K562 (cell line): Measurements from ENCODE around the gene ZNF26. TPM values are rescaled to one million over a fixed set of nuclear protein-coding genes. Genes with fewer than 3 reads are reported as not detected.

Source experiments
- ATAC-seq: fragments of 200-7000 bp; cut with Tn5 transposase; 3 replicates; pipeline ENCODE4 v1.9.1; 2020; ENCODE audit warnings: moderate library complexity
- BruUV-seq: library from RNA; stranded (reverse); fragments of 400-500 nt; replicated peaks from 2 replicates; lab custom pipeline; 2021; lab: Mats Ljungman, UMichigan
- CTCF ChIA-PET: fragments of 300-600 bp; formaldehyde crosslinking; extraction: SDS; loops from one replicate; lab custom pipeline; 2021; ENCODE audit warnings: low intra/inter-chr PET ratio; lab: Yijun Ruan, JAX
- POLR2A ChIA-PET: fragments of 300-600, 350-650 bp; sonication (Branson Sonifier 250); formaldehyde crosslinking; extraction: SDS; loops from one replicate; lab custom pipeline; 2021; ENCODE audit warnings: antibody characterized with exemption, inconsistent platforms; lab: Yijun Ruan, JAX
- DNase-seq, 4 experiments: peaks; one replicate each; pipeline versions ENCODE4 v3.0.0 to v3.0.0-alpha.2; 2011 to 2018; ENCODE audit warnings: low spot score in 3 of 4, mixed read lengths in 3 of 4; ENCODE audit errors: extremely low read depth in 1 of 4
- FAIRE-seq: peaks from 2 replicates; lab custom pipeline; 2011; peaks lifted over from hg19 to GRCh38; lab: Jason Lieb, UNC
- H2AFZ ChIP-seq: 2 replicates; pipeline ENCODE4 v1.6.0; 2011; ENCODE audit warnings: low read depth, low read length, control low read depth, inconsistent platforms
- H3K27ac ChIP-seq: fragments of 200-600 bp; 3 replicates; pipeline ENCODE4 v1.8.0; 2011; ENCODE audit warnings: low read depth, mild to moderate bottlenecking, control low read depth, inconsistent platforms, low read length, moderate library complexity, mixed read lengths; ENCODE audit errors: extremely low read depth
- H3K27me3 ChIP-seq, 2 experiments: fragments of 300-600 bp in 1 of 2; 2 replicates in 1 of 2; 3 replicates in 1 of 2; pipeline versions ENCODE4 v1.6.0 to v1.8.0; 2011; ENCODE audit warnings: inconsistent platforms in 2 of 2, low read length in 2 of 2, mild to moderate bottlenecking in 1 of 2, mixed read lengths in 1 of 2, moderate library complexity in 1 of 2; ENCODE audit not compliant: control insufficient read depth in 2 of 2, insufficient read depth in 2 of 2
- H3K36me3 ChIP-seq: fragments of 300-600 bp; 3 replicates; pipeline ENCODE4 v1.8.0; 2011; ENCODE audit warnings: mild to moderate bottlenecking, low read length, inconsistent platforms; ENCODE audit not compliant: control insufficient read depth, insufficient read depth
- H3K4me1 ChIP-seq, 2 experiments: fragments of 200-600 bp in 1 of 2; replicated peaks in 1 of 2; 2 replicates in 1 of 2; 3 replicates in 1 of 2; pipeline versions ENCODE4 v1.5.1 to v1.8.0; 2011; ENCODE audit warnings: inconsistent platforms in 2 of 2, low read length in 2 of 2, mild to moderate bottlenecking in 1 of 2, mixed read lengths in 1 of 2, moderate library complexity in 1 of 2; ENCODE audit not compliant: control insufficient read depth in 2 of 2, insufficient read depth in 2 of 2
- H3K4me2 ChIP-seq: 2 replicates; pipeline ENCODE4 v1.6.1; 2011; ENCODE audit warnings: low read length, control low read depth, inconsistent platforms, mixed read lengths; ENCODE audit not compliant: insufficient read depth
- H3K4me3 ChIP-seq: fragments of 200-600 bp; sonication (generic), shearing (Covaris generic); 2 replicates; pipeline ENCODE4 v1.5.1; 2016; ENCODE audit warnings: control low read depth, inconsistent platforms
- H3K79me2 ChIP-seq: fragments of 200-600 bp; 3 replicates; pipeline ENCODE4 v1.8.0; 2011; ENCODE audit warnings: low read length, inconsistent platforms; ENCODE audit not compliant: control insufficient read depth, insufficient read depth
- H3K9ac ChIP-seq, 2 experiments: 2 replicates each; pipeline versions ENCODE4 v1.6.0 to v1.6.1; 2011; ENCODE audit warnings: low read depth in 2 of 2, low read length in 2 of 2, control low read depth in 1 of 2, inconsistent platforms in 1 of 2, mild to moderate bottlenecking in 1 of 2, mixed read lengths in 1 of 2; ENCODE audit not compliant: insufficient read depth in 1 of 2
- H3K9me1 ChIP-seq: one replicate; pipeline ENCODE4 v1.6.0; 2011; ENCODE audit warnings: inconsistent platforms, mild to moderate bottlenecking, low read length, moderate library complexity; ENCODE audit not compliant: control insufficient read depth, insufficient read depth
- H3K9me3 ChIP-seq: replicated peaks from 2 replicates; pipeline ENCODE4 v1.5.1; 2011; ENCODE audit warnings: low read depth, low read length, inconsistent platforms; ENCODE audit not compliant: control insufficient read depth, insufficient read depth
- H4K20me1 ChIP-seq: replicated peaks from 2 replicates; pipeline ENCODE4 v1.6.1; 2011; ENCODE audit warnings: low read length, inconsistent platforms, mixed read lengths; ENCODE audit not compliant: control insufficient read depth, insufficient read depth
- BRD4 ChIP-seq: fragments of 200-600 bp; sonication (generic); IDR thresholded peaks from 2 replicates; pipeline ENCODE4 v1.6.1; 2017; ENCODE audit warnings: inconsistent platforms
- ESRRA ChIP-seq: fragments of 450-650 bp; IDR thresholded peaks from 2 replicates; pipeline ENCODE4 v1.6.1; 2014; ENCODE audit warnings: low read depth, mild to moderate bottlenecking, moderate library complexity, borderline replicate concordance
- FOXP4 ChIP-seq: sonication (generic); formaldehyde crosslinking; IDR thresholded peaks from 2 replicates; pipeline ENCODE4 v1.8.0; 2022; ENCODE audit warnings: mild to moderate bottlenecking, missing genetic modification reagents, borderline replicate concordance
- GTF2A2 ChIP-seq: IDR thresholded peaks from 2 replicates; pipeline ENCODE4 v1.6.1; 2016; ENCODE audit warnings: mild to moderate bottlenecking, missing genetic modification characterization, missing compliant biosample characterization
- HMBOX1 ChIP-seq: sonication (generic); IDR thresholded peaks from 2 replicates; pipeline ENCODE4 v1.6.1; 2016
- MXD1 ChIP-seq: fragments of 250-450 bp; sonication (Bioruptor Pico); IDR thresholded peaks from 2 replicates; pipeline ENCODE4 v1.8.0; 2021; ENCODE audit warnings: borderline replicate concordance, mild to moderate bottlenecking, moderate library complexity; ENCODE audit not compliant: poor library complexity, severe bottlenecking
- POLR2B ChIP-seq: fragments of 450-650 bp; IDR thresholded peaks from 2 replicates; pipeline ENCODE4 v1.6.1; 2018; ENCODE audit warnings: low read depth; ENCODE audit not compliant: partially characterized antibody
- RFX7 ChIP-seq: fragments of 250-450 bp; sonication (Bioruptor Pico); IDR thresholded peaks from 2 replicates; pipeline ENCODE4 v1.5.1; 2021; ENCODE audit warnings: mild to moderate bottlenecking
- TAF9B ChIP-seq: fragments of 450-650 bp; IDR thresholded peaks from 2 replicates; pipeline ENCODE4 v1.6.1; 2018; ENCODE audit warnings: mild to moderate bottlenecking; ENCODE audit not compliant: partially characterized antibody
- TFAP4 ChIP-seq: sonication (generic); formaldehyde crosslinking; IDR thresholded peaks from 2 replicates; pipeline ENCODE4 v1.8.0; 2022; ENCODE audit warnings: missing genetic modification reagents, mild to moderate bottlenecking, moderate library complexity, borderline replicate concordance
- WGBS: fragments of 100-300 bp; shearing (Covaris generic); methylation state at CpG from one replicate; pipeline ENCODE4 v1.1.6; 2016; ENCODE audit warnings: low coverage, mixed read lengths; ENCODE audit not compliant: insufficient coverage; ENCODE audit errors: missing lambda C conversion rate; 5-methylcytosine and 5-hydroxymethylcytosine counted together
- in situ Hi-C: fragments of 300-500 bp; cut with MboI; formaldehyde crosslinking; loops from 4 replicates; pipeline ENCODE4 v1.15.0; 2018; ENCODE audit warnings: inconsistent platforms, mixed read lengths
- intact Hi-C: fragments of 100-400 bp; cut with micrococcal nuclease; formaldehyde crosslinking; loops from 2 replicates; pipeline ENCODE4 v1.14.2; 2022
- polyA plus RNA-seq, 8 experiments: library from polyadenylated mRNA; depleted of rRNA in 4 of 8; stranded (reverse) in 5 of 8; unstranded in 3 of 8; fragments of >200 nt; fragmentation: Nextera tagmentation in 2 of 8; fragmentation: Illumina TruSeq in 1 of 8; extraction: Ambion mirVana in 2 of 8; extraction: Trizol in 1 of 8; gene quantifications; 2 replicates each; pipeline versions ENCODE4 v1.2.1 to v1.2.3, GENCODE V29; 2011 to 2014; ENCODE audit warnings: inconsistent platforms in 1 of 8, missing spikeins in 1 of 8
- total RNA-seq, 7 experiments: library from RNA; depleted of rRNA in 6 of 7; stranded (reverse); fragments of >200 nt in 6 of 7; fragmentation: Illumina TruSeq in 2 of 7; extraction: Trizol in 2 of 7; gene quantifications; 2 replicates each; pipeline versions ENCODE4 v1.2.1 to v1.2.3, GENCODE V29; 2011 to 2021; ENCODE audit warnings: low replicate concordance in 1 of 7
- TF ChIP-seq, protein P1 (sequence below): sonication (generic); formaldehyde crosslinking; IDR thresholded peaks from 2 replicates; pipeline ENCODE4 v1.8.0; 2023; ENCODE audit warnings: mild to moderate bottlenecking, missing genetic modification reagents

Gene ZNF26
- total and polyA plus RNA-seq, 9 of the 15 experiments (the other 6 are each of a cell fraction or from before 2014, with no cell fraction given), result 1.2 to 14.1 (median 8.0) TPM

- TF ChIP-seq TAF9B (no peak), HMBOX1 (no peak), POLR2B (no peak)
- TF ChIP-seq, protein P1, sequence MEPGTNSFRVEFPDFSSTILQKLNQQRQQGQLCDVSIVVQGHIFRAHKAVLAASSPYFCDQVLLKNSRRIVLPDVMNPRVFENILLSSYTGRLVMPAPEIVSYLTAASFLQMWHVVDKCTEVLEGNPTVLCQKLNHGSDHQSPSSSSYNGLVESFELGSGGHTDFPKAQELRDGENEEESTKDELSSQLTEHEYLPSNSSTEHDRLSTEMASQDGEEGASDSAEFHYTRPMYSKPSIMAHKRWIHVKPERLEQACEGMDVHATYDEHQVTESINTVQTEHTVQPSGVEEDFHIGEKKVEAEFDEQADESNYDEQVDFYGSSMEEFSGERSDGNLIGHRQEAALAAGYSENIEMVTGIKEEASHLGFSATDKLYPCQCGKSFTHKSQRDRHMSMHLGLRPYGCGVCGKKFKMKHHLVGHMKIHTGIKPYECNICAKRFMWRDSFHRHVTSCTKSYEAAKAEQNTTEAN (CRISPR knock-in tag), result no peak
These were observed 46.0 kb upstream of the ZNF26 start (continued) for GRCh38 chr12:132940071-132940719.

- Histone ChIP-seq H3K9me1 (no peaks in the 10 kb centered on the region), H2AFZ (no peak overlapping the region), H3K9me3 (peaks cover 5% of the 10 kb centered on the region; the same call in 1 of the 2 replicates), H3K79me2 (no peaks in the 10 kb centered on the region), H3K9ac (no peak overlapping the region), H3K4me2 (no peak overlapping the region), H3K4me1 (no peaks in the 10 kb centered on the region), H3K27me3 (peaks cover 0 to 14% of the 10 kb centered on the region in 2 experiments; a peak in 2 of 5 replicates), H3K27ac (no peak overlapping the region), H4K20me1 (no peaks in the 10 kb centered on the region), H3K4me3 (no peak overlapping the region), H3K36me3 (no peaks in the 10 kb centered on the region)
- in situ Hi-C loops, result no loop called here
- WGBS, result 6% methylated on average over 34 of the region's 34 CpGs
- FAIRE-seq (no peak), DNase-seq (no peak), ATAC-seq (no peak)
- CTCF ChIA-PET, result no interaction called here
- POLR2A ChIA-PET, result no interaction called here
- intact Hi-C loops, result no loop called here
- no TSS peak for BruUV-seq
- TF ChIP-seq GTF2A2 (tag) (no peak), BRD4 (no peak), FOXP4 (no peak), RFX7 (CRISPR knock-in tag) (no peak), MXD1 (CRISPR knock-in tag) (no peak), TFAP4 (CRISPR knock-in tag) (no peak), ESRRA (no peak)
These were observed 44.7 kb upstream of the ZNF26 start for GRCh38 chr12:132941336-132941954.
